ENCODE data around the gene ITPR1.

ITPR1 gene

GRCh38 chr3:4531478-4532025 is 38.4 kb downstream of the ITPR1 start (continued):
- TF ChIP-seq ZNF148 (tag by site-specific recombination; IDR thresholded peaks at IDR 0.05; ENCODE audit: borderline replicate concordance) (no peak), ZNF398 (tag by site-specific recombination; IDR thresholded peaks at IDR 0.05) (0 out of 2 replicates have a peak, but pooled peaks have one; percentile 46), ZNF529 (tag by site-specific recombination; IDR thresholded peaks at IDR 0.05; ENCODE audit: insufficient replicate concordance) (no peak), ZNF629 (tag by site-specific recombination; IDR thresholded peaks at IDR 0.05) (0 out of 2 replicates have a peak, but pooled peaks have one; percentile 27), GLI4 (tag by site-specific recombination; IDR thresholded peaks at IDR 0.05) (no peak), FEZF1 (tag by site-specific recombination; IDR thresholded peaks at IDR 0.05) (0 out of 2 replicates have a peak, but pooled peaks have one; percentile 5), ZNF426 (tag by site-specific recombination; IDR thresholded peaks at IDR 0.05) (no peak), TCF7L2 (IDR thresholded peaks at IDR 0.05; ENCODE audit: borderline replicate concordance, low read depth, low read length) (no peak), GLIS1 (tag by site-specific recombination; IDR thresholded peaks at IDR 0.05) (peak; percentile 25; the same call in 1 of the 2 replicates), ZNF48 (tag by site-specific recombination; IDR thresholded peaks at IDR 0.05) (no peak), ZNF777 (tag by site-specific recombination; IDR thresholded peaks at IDR 0.05; ENCODE audit: borderline replicate concordance) (no peak), ZNF239 (tag by site-specific recombination; IDR thresholded peaks at IDR 0.05) (no peak), ZBTB8A (tag by site-specific recombination; IDR thresholded peaks at IDR 0.05) (no peak), ZNF23 (tag by site-specific recombination; IDR thresholded peaks at IDR 0.05; ENCODE audit: borderline replicate concordance) (no peak), ZNF394 (tag by site-specific recombination; IDR thresholded peaks at IDR 0.05; ENCODE audit: borderline replicate concordance) (peak; percentile 58; the same call in 1 of the 2 replicates), ZNF16 (tag by site-specific recombination; IDR thresholded peaks at IDR 0.05; ENCODE audit: low read depth) (no peak), ZNF600 (tag by site-specific recombination; IDR thresholded peaks at IDR 0.05) (peak; percentile 62), SETDB1 (IDR thresholded peaks at IDR 0.05; ENCODE audit: insufficient read length, low read length) (no peak), SP7 (tag by site-specific recombination; IDR thresholded peaks at IDR 0.05) (peak; percentile 53; the same call in 1 of the 2 replicates), ZEB2 (tag by site-specific recombination; IDR thresholded peaks at IDR 0.05) (0 out of 2 replicates have a peak, but pooled peaks have one; percentile 21), ZNF266 (tag by site-specific recombination; IDR thresholded peaks at IDR 0.05; ENCODE audit: low read depth) (no peak), ZNF350 (tag by site-specific recombination; IDR thresholded peaks at IDR 0.05) (no peak), ZNF24 (tag by site-specific recombination; IDR thresholded peaks at IDR 0.05) (no peak), ZNF585B (tag by site-specific recombination; IDR thresholded peaks at IDR 0.05) (no peak)
- TF ChIP-seq, protein P1, sequence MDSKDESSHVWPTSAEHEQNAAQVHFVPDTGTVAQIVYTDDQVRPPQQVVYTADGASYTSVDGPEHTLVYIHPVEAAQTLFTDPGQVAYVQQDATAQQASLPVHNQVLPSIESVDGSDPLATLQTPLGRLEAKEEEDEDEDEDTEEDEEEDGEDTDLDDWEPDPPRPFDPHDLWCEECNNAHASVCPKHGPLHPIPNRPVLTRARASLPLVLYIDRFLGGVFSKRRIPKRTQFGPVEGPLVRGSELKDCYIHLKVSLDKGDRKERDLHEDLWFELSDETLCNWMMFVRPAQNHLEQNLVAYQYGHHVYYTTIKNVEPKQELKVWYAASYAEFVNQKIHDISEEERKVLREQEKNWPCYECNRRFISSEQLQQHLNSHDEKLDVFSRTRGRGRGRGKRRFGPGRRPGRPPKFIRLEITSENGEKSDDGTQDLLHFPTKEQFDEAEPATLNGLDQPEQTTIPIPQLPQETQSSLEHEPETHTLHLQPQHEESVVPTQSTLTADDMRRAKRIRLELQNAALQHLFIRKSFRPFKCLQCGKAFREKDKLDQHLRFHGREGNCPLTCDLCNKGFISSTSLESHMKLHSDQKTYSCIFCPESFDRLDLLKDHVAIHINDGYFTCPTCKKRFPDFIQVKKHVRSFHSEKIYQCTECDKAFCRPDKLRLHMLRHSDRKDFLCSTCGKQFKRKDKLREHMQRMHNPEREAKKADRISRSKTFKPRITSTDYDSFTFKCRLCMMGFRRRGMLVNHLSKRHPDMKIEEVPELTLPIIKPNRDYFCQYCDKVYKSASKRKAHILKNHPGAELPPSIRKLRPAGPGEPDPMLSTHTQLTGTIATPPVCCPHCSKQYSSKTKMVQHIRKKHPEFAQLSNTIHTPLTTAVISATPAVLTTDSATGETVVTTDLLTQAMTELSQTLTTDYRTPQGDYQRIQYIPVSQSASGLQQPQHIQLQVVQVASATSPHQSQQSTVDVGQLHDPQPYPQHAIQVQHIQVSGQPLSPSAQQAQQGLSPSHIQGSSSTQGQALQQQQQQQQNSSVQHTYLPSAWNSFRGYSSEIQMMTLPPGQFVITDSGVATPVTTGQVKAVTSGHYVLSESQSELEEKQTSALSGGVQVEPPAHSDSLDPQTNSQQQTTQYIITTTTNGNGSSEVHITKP (tag by site-specific recombination; IDR thresholded peaks at IDR 0.05): no peak
- TF ChIP-seq, protein P2, sequence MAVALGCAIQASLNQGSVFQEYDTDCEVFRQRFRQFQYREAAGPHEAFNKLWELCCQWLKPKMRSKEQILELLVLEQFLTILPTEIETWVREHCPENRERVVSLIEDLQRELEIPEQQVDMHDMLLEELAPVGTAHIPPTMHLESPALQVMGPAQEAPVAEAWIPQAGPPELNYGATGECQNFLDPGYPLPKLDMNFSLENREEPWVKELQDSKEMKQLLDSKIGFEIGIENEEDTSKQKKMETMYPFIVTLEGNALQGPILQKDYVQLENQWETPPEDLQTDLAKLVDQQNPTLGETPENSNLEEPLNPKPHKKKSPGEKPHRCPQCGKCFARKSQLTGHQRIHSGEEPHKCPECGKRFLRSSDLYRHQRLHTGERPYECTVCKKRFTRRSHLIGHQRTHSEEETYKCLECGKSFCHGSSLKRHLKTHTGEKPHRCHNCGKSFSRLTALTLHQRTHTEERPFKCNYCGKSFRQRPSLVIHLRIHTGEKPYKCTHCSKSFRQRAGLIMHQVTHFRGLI (tag by site-specific recombination; IDR thresholded peaks at IDR 0.05): no peak
- TF ChIP-seq, protein P3, sequence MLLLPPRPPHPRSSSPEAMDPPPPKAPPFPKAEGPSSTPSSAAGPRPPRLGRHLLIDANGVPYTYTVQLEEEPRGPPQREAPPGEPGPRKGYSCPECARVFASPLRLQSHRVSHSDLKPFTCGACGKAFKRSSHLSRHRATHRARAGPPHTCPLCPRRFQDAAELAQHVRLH (tag by site-specific recombination; IDR thresholded peaks at IDR 0.05): no peak
- TF ChIP-seq, protein P4, sequence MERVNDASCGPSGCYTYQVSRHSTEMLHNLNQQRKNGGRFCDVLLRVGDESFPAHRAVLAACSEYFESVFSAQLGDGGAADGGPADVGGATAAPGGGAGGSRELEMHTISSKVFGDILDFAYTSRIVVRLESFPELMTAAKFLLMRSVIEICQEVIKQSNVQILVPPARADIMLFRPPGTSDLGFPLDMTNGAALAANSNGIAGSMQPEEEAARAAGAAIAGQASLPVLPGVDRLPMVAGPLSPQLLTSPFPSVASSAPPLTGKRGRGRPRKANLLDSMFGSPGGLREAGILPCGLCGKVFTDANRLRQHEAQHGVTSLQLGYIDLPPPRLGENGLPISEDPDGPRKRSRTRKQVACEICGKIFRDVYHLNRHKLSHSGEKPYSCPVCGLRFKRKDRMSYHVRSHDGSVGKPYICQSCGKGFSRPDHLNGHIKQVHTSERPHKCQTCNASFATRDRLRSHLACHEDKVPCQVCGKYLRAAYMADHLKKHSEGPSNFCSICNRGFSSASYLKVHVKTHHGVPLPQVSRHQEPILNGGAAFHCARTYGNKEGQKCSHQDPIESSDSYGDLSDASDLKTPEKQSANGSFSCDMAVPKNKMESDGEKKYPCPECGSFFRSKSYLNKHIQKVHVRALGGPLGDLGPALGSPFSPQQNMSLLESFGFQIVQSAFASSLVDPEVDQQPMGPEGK (tag by site-specific recombination; IDR thresholded peaks at IDR 0.05): no peak

Data from HEK293 (cell line).